ENCODE results near the gene PRKAG3.

DNA sequence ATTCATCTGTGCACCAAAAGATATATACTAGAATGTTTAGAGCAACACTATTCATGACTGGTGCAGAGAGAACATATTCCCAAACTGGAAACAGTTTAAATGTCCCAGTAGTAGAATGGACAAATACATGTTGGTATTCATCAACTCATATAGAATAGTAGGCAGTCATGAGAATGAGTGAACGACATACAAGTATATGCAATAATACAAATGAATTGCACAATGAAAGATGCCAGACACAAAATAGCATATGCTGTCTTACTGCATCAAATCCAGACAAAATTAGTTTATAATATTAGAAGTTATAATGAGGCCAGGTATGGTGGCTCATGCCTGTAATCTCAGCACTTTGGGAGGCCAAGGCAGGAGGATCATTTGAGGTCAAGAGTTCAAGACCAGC is 8.3 kb upstream of the PRKAG3 start:
- TF ChIP-seq POLR2AphosphoS5 (IDR thresholded peaks at IDR 0.05; ENCODE audit: borderline replicate concordance, low read depth, low read length) (no peak), EZH2 (IDR thresholded peaks at IDR 0.05) (no peak), FOXP2 (optimal IDR thresholded peaks at IDR 0.05; ENCODE audit: control extremely low read depth, extremely low read length, insufficient read depth) (no peak)
